Measurements from ENCODE around the gene ERCC5. TPM values are rescaled to one million over a fixed set of nuclear protein-coding genes. Genes with fewer than 3 reads are reported as not detected.

ERCC5 gene
- total RNA-seq: 51.3 TPM
- long read RNA-seq, full-length matches to known transcripts: 35 of 53 reads
- long read RNA-seq, partial matches to known transcripts: 3 of 53 reads
- long read RNA-seq, other reads (novel, unspliced or antisense): 15 of 53 reads

GRCh38 chr13:102845630-102846260 is at the start of gene ERCC5:
Gene ERCC5 (plus strand): TSS chr13:102846032. CDS start chr13:102846267, 235 bp downstream.
- no peak for TF ChIP-seq CTCF (IDR thresholded peaks at IDR 0.05)
- intact Hi-C loops (cut with DNase I): no loop called here
- DNase-seq: peak; percentile 94
- Histone ChIP-seq H3K27ac (peak within 1 kb of the TSS; percentile 98), H3K9me3 (no peaks in the 10 kb centered on the region), H3K4me3 (peak within 1 kb of the TSS; percentile 90), H3K4me1 (peaks cover 20% of the 10 kb centered on the region), H3K27me3 (ENCODE audit: low read depth) (no peaks in the 10 kb centered on the region), H3K36me3 (no peaks in the 10 kb centered on the region)
- ATAC-seq: peak; percentile 95 to 96

GRCh38 chr13:102798581-102799425 is 47.0 kb upstream of the ERCC5 start, which contains the start of the genes BIVM and POGLUT2:
Gene BIVM (plus strand): TSS chr13:102799119. CDS start chr13:102807268, 8,149 bp downstream.
Gene POGLUT2 (minus strand): TSS chr13:102798976. CDS start chr13:102798670, 306 bp downstream.
- ATAC-seq (peak; percentile 95 to 96), DNase-seq (peak; percentile 92)
- H3K27me3 ChIP-seq (ENCODE audit: low read depth): no peaks in the 10 kb centered on the region
- H3K9me3 ChIP-seq: no peaks in the 10 kb centered on the region
- TF ChIP-seq CTCF (IDR thresholded peaks at IDR 0.05): no peak
- intact Hi-C loops (cut with DNase I): no loop called here
- H3K4me3 ChIP-seq: peak within 1 kb of the TSS; percentile 89
- H3K27ac ChIP-seq: peak within 1 kb of the TSS; percentile 85
- no peaks in the 10 kb centered on the region for H3K36me3 ChIP-seq
- peaks cover 22% of the 10 kb centered on the region for H3K4me1 ChIP-seq

GRCh38 chr13:102799426-102800144 is 46.2 kb upstream of the ERCC5 start:
- TF ChIP-seq CTCF (IDR thresholded peaks at IDR 0.05): no peak
- intact Hi-C loops (cut with DNase I): no loop called here
- no peaks in the 10 kb centered on the region for H3K27me3 ChIP-seq (ENCODE audit: low read depth)

GRCh38 chr13:102800145-102801041 is 45.4 kb upstream of the ERCC5 start:
- TF ChIP-seq CTCF (IDR thresholded peaks at IDR 0.05): peak; percentile 84
- Histone ChIP-seq H3K4me1 (peaks cover 22% of the 10 kb centered on the region), H3K27ac (peak overlapping the region; percentile 85), H3K9me3 (no peaks in the 10 kb centered on the region), H3K4me3 (peak overlapping the region; percentile 89), H3K27me3 (ENCODE audit: low read depth) (no peaks in the 10 kb centered on the region), H3K36me3 (no peaks in the 10 kb centered on the region)
- DNase-seq: peak; percentile 88
- intact Hi-C loops (cut with DNase I): no loop called here
- ATAC-seq: peak; percentile 94 to 95

More at GRCh38 chr13:102799426-102800144, 46.2 kb upstream of the ERCC5 start:
- Histone ChIP-seq H3K36me3 (no peaks in the 10 kb centered on the region), H3K27ac (peak overlapping the region; percentile 85), H3K4me1 (peaks cover 22% of the 10 kb centered on the region), H3K9me3 (no peaks in the 10 kb centered on the region), H3K4me3 (peak overlapping the region; percentile 89)
- peak; percentile 52 for DNase-seq
- ATAC-seq: peak; percentile 53 to 56
